ENCODE data around the gene DHDDS. TPM values are rescaled to one million over a fixed set of nuclear protein-coding genes. Genes with fewer than 3 reads are reported as not detected.

The DHDDS gene
- total RNA-seq, 2 experiments from 2014 or later: 33.3 to 36.9 TPM

- ATAC-seq (no peak), DNase-seq (no peak)
- H3K27ac Mint-ChIP-seq: no peak within 1 kb of the TSS
- ChIA-PET CTCF (interaction anchor here (1.1 to 1.4 kb wide), 3 partner anchors 9 to 90 kb away, joined by 3 to 4 read pairs (median 3); no protein-coding TSS in a partner anchor), POLR2A (no interaction called here)
- H3K4me1 Mint-ChIP-seq (ENCODE audit: low read depth): peaks cover 23% of the 10 kb centered on the region
- H3K27me3 Mint-ChIP-seq: peaks cover 52% of the 10 kb centered on the region
- H3K4me3 Mint-ChIP-seq: no peak within 1 kb of the TSS
- TF ChIP-seq CTCF (IDR thresholded peaks at IDR 0.05): no peak
- intact Hi-C loops (cut with micrococcal nuclease): no loop called here
- H3K9me3 Mint-ChIP-seq: no peaks in the 10 kb centered on the region
- H3K36me3 Mint-ChIP-seq (ENCODE audit: low read depth): no peaks in the 10 kb centered on the region
These were observed 21.2 kb upstream of the DHDDS start, which contains the start of gene LIN28A for GRCh38 chr1:26410706-26411623. Gene LIN28A (plus strand): TSS chr1:26410817. CDS start chr1:26410892, 75 bp downstream.

- intact Hi-C loops (cut with micrococcal nuclease): no loop called here
- no peak for ATAC-seq
- no peak overlapping the region for H3K4me3 Mint-ChIP-seq
- ChIA-PET POLR2A (interaction anchor here (0.7 kb wide), 1 partner anchor 36 kb away, joined by 3 read pairs; no protein-coding TSS in a partner anchor), CTCF (no interaction called here)
- no peak for TF ChIP-seq CTCF (IDR thresholded peaks at IDR 0.05)
- no peaks in the 10 kb centered on the region for H3K36me3 Mint-ChIP-seq (ENCODE audit: low read depth)
- H3K4me1 Mint-ChIP-seq (ENCODE audit: low read depth): peaks cover 23% of the 10 kb centered on the region
- no peak overlapping the region for H3K27ac Mint-ChIP-seq
- DNase-seq: no peak
- peaks cover 53% of the 10 kb centered on the region for H3K27me3 Mint-ChIP-seq
- no peaks in the 10 kb centered on the region for H3K9me3 Mint-ChIP-seq
These were observed 20.5 kb upstream of the DHDDS start for GRCh38 chr1:26411624-26412074.

- CTCF ChIA-PET: interaction anchor here (3.9 kb wide), 1 partner anchor 15 kb away, joined by 15 read pairs; no protein-coding TSS in a partner anchor
- intact Hi-C loops (cut with micrococcal nuclease): no loop called here
- DNase-seq: no peak
- Mint-ChIP-seq H3K36me3 (ENCODE audit: low read depth) (no peaks in the 10 kb centered on the region), H3K4me3 (no peak overlapping the region), H3K27ac (no peak overlapping the region), H3K9me3 (no peaks in the 10 kb centered on the region), H3K27me3 (peaks cover 53% of the 10 kb centered on the region), H3K4me1 (ENCODE audit: low read depth) (peaks cover 23% of the 10 kb centered on the region)
- TF ChIP-seq CTCF (IDR thresholded peaks at IDR 0.05): no peak
- ATAC-seq: no peak
- POLR2A ChIA-PET: interaction anchor here (0.6 to 0.7 kb wide), 2 partner anchors 37 to 118 kb away, joined by 3 read pairs; no protein-coding TSS in a partner anchor
These were observed 19.8 kb upstream of the DHDDS start for GRCh38 chr1:26412180-26412840.

GRCh38 chr1:26413031-26413430, 19.1 kb upstream of the DHDDS start:
- POLR2A ChIA-PET: no interaction called here
- Mint-ChIP-seq H3K9me3 (no peaks in the 10 kb centered on the region), H3K4me1 (ENCODE audit: low read depth) (peaks cover 23% of the 10 kb centered on the region), H3K27ac (no peak overlapping the region), H3K4me3 (no peak overlapping the region), H3K36me3 (ENCODE audit: low read depth) (no peaks in the 10 kb centered on the region), H3K27me3 (peaks cover 53% of the 10 kb centered on the region)
- intact Hi-C loops (cut with micrococcal nuclease): no loop called here
- no peak for ATAC-seq
- no peak for DNase-seq
- TF ChIP-seq CTCF (IDR thresholded peaks at IDR 0.05): no peak
- CTCF ChIA-PET: interaction anchor here (3.9 kb wide), 1 partner anchor 16 kb away, joined by 15 read pairs; no protein-coding TSS in a partner anchor
